CD4-positive, alpha-beta memory T cell (primary cell): ENCODE data around the gene NT5C2. TPM values are rescaled to one million over a fixed set of nuclear protein-coding genes. Genes with fewer than 3 reads are reported as not detected.
"Not testable (repeated sequence)": the region's sequence is repeated elsewhere in the genome, so short reads cannot be mapped to it uniquely, and the experiment has no call there.

Source experiments
- CTCF ChIA-PET: fragments of 350-600 bp; sonication (Branson Sonifier 250); formaldehyde crosslinking; loops from one replicate; lab custom pipeline; 2021; ENCODE audit warnings: inconsistent platforms; ENCODE audit not compliant: partially characterized antibody; lab: Charles Lee
- POLR2A ChIA-PET: fragments of 350-600 bp; sonication (Branson Sonifier 250); formaldehyde crosslinking; loops from one replicate; lab custom pipeline; 2021; ENCODE audit not compliant: partially characterized antibody; lab: Charles Lee
- DNase-seq, 5 donors: peaks; one replicate each; pipeline versions ENCODE4 v3.0.0 to v3.0.0-alpha.2; 2020 to 2022; ENCODE audit warnings: mixed read lengths in 1 of 5
- H3K27ac ChIP-seq: one replicate; pipeline ENCODE4 v1.7.0; 2013; ENCODE audit warnings: low read depth, low read length
- H3K27me3 ChIP-seq: 2 replicates; pipeline ENCODE4 v1.7.0; 2013; ENCODE audit warnings: mild to moderate bottlenecking, low read length, moderate library complexity; ENCODE audit not compliant: insufficient read depth
- H3K36me3 ChIP-seq: 2 replicates; pipeline ENCODE4 v1.7.0; 2013; ENCODE audit warnings: mild to moderate bottlenecking, low read length, moderate library complexity; ENCODE audit not compliant: insufficient read depth
- H3K4me1 ChIP-seq: 2 replicates; pipeline ENCODE4 v1.7.0; 2013; ENCODE audit warnings: mild to moderate bottlenecking, low read length, moderate library complexity; ENCODE audit not compliant: insufficient read depth
- H3K4me3 ChIP-seq, 2 donors: one replicate each; pipeline ENCODE4 v1.7.0; 2013; ENCODE audit warnings: low read length in 2 of 2, mild to moderate bottlenecking in 1 of 2
- H3K9me3 ChIP-seq, 2 donors: one replicate each; pipeline ENCODE4 v1.7.0; 2013; ENCODE audit warnings: low read length in 2 of 2, control low read depth in 1 of 2; ENCODE audit not compliant: control insufficient read depth in 1 of 2
- H3K27ac Mint-ChIP-seq, 7 donors: one replicate each; pipeline ENCODE4 v1.8.0; 2020 to 2021; ENCODE audit warnings: mixed read lengths in 7 of 7, mild to moderate bottlenecking in 6 of 7, inconsistent platforms in 3 of 7, moderate library complexity in 3 of 7
- H3K27me3 Mint-ChIP-seq, 2 donors: one replicate each; pipeline ENCODE4 v1.8.0; 2020 to 2021; ENCODE audit warnings: mixed read lengths in 2 of 2
- H3K36me3 Mint-ChIP-seq, 2 donors: one replicate each; pipeline ENCODE4 v1.8.0; 2020 to 2021; ENCODE audit warnings: mixed read lengths in 2 of 2, inconsistent platforms in 1 of 2, mild to moderate bottlenecking in 1 of 2
- H3K4me1 Mint-ChIP-seq, 4 donors: one replicate each; pipeline ENCODE4 v1.8.0; 2020 to 2021; ENCODE audit warnings: mixed read lengths in 4 of 4, mild to moderate bottlenecking in 1 of 4
- H3K4me3 Mint-ChIP-seq, 8 donors: one replicate each; pipeline ENCODE4 v1.8.0; 2020 to 2021; ENCODE audit warnings: mixed read lengths in 8 of 8, mild to moderate bottlenecking in 7 of 8, moderate library complexity in 6 of 8, inconsistent platforms in 3 of 8
- H3K9me3 Mint-ChIP-seq, 8 donors: one replicate each; pipeline ENCODE4 v1.8.0; 2020 to 2021; ENCODE audit warnings: mixed read lengths in 8 of 8, mild to moderate bottlenecking in 5 of 8, inconsistent platforms in 3 of 8, moderate library complexity in 1 of 8
- intact Hi-C: fragments of 100-400 bp; cut with micrococcal nuclease; formaldehyde crosslinking; loops from one replicate; pipeline ENCODE4 v1.15.1; 2023
- polyA plus RNA-seq, 2 donors: library from polyadenylated mRNA; unstranded; fragments of 300-500 nt; fragmentation: Illumina TruSeq; gene quantifications; one replicate each; pipeline ENCODE4 v1.2.3, GENCODE V29; 2021
- total RNA-seq, 2 experiments: library from RNA; stranded (reverse); gene quantifications; one replicate each; pipeline ENCODE4 v1.2.3, GENCODE V29; 2021

Gene NT5C2
- total and polyA plus RNA-seq, 4 experiments from 2014 or later: 54.3 to 80.4 (median 79.3) TPM

- intact Hi-C loops, H3K27me3 ChIP-seq, DNase-seq, H3K4me1 Mint-ChIP-seq, H3K27me3 Mint-ChIP-seq, POLR2A ChIA-PET, H3K27ac ChIP-seq, H3K36me3 ChIP-seq, H3K4me1 ChIP-seq, CTCF ChIA-PET, H3K36me3 Mint-ChIP-seq, H3K9me3 ChIP-seq, H3K4me3 Mint-ChIP-seq, H3K4me3 ChIP-seq, H3K27ac Mint-ChIP-seq: not testable (repeated sequence)
- peaks cover 0 to 16% (median 12%) of the 10 kb centered on the region in 8 donors for H3K9me3 Mint-ChIP-seq
Observed at GRCh38 chr10:103210262-103210661, 17.2 kb upstream of the NT5C2 start.

GRCh38 chr10:103207643-103208042 lies 14.6 kb upstream of the NT5C2 start:
- H3K27ac ChIP-seq, H3K36me3 ChIP-seq, H3K27me3 Mint-ChIP-seq, H3K4me1 ChIP-seq, H3K27ac Mint-ChIP-seq, H3K36me3 Mint-ChIP-seq, H3K4me3 Mint-ChIP-seq, H3K27me3 ChIP-seq, POLR2A ChIA-PET, H3K4me3 ChIP-seq, H3K4me1 Mint-ChIP-seq, intact Hi-C loops, CTCF ChIA-PET, DNase-seq, H3K9me3 ChIP-seq: not testable (repeated sequence)
- H3K9me3 Mint-ChIP-seq: peaks cover 0 to 12% (median 9%) of the 10 kb centered on the region in 8 donors

- no peak overlapping the region for H3K4me3 ChIP-seq
- H3K4me1 Mint-ChIP-seq: no peaks in the 10 kb centered on the region
Observed at GRCh38 chr10:103207141-103207540, 14.1 kb upstream of the NT5C2 start.

GRCh38 chr10:103206715-103207114 lies 13.6 kb upstream of the NT5C2 start:
- H3K27me3 ChIP-seq, POLR2A ChIA-PET, H3K9me3 ChIP-seq, CTCF ChIA-PET, H3K36me3 ChIP-seq, H3K4me1 Mint-ChIP-seq, H3K27ac ChIP-seq, DNase-seq, H3K4me3 Mint-ChIP-seq, H3K4me3 ChIP-seq, H3K27me3 Mint-ChIP-seq, H3K9me3 Mint-ChIP-seq, H3K36me3 Mint-ChIP-seq, intact Hi-C loops, H3K27ac Mint-ChIP-seq, H3K4me1 ChIP-seq: not testable (repeated sequence)

More at GRCh38 chr10:103207141-103207540, 14.1 kb upstream of the NT5C2 start:
- DNase-seq: no peak
- H3K4me1 ChIP-seq: no peaks in the 10 kb centered on the region
- Mint-ChIP-seq H3K9me3 (peaks cover 0 to 8% (median 6%) of the 10 kb centered on the region in 8 donors), H3K36me3 (peaks cover 3% of the 10 kb centered on the region in 2 donors), H3K4me3 (no peak overlapping the region), H3K27ac (no peak overlapping the region), H3K27me3 (peaks cover under 1% of the 10 kb centered on the region in 2 donors)
- H3K27ac ChIP-seq: no peak overlapping the region
- H3K27me3 ChIP-seq: no peaks in the 10 kb centered on the region
- intact Hi-C loops: no loop called here
- ChIA-PET CTCF (no interaction called here), POLR2A (no interaction called here)
- H3K36me3 ChIP-seq: no peaks in the 10 kb centered on the region
- H3K9me3 ChIP-seq: peaks cover 0 to 3% of the 10 kb centered on the region in 2 donors

GRCh38 chr10:103205401-103205800 lies 12.3 kb upstream of the NT5C2 start:
- H3K27ac Mint-ChIP-seq, H3K9me3 ChIP-seq, CTCF ChIA-PET, H3K4me1 Mint-ChIP-seq, H3K27me3 ChIP-seq, H3K4me1 ChIP-seq, H3K27me3 Mint-ChIP-seq, DNase-seq, H3K4me3 ChIP-seq, H3K36me3 ChIP-seq, H3K27ac ChIP-seq, H3K4me3 Mint-ChIP-seq, intact Hi-C loops, H3K9me3 Mint-ChIP-seq, H3K36me3 Mint-ChIP-seq, POLR2A ChIA-PET: not testable (repeated sequence)

- H3K4me1 Mint-ChIP-seq: no peaks in the 10 kb centered on the region
- no peaks in the 10 kb centered on the region for H3K4me1 ChIP-seq
- ChIA-PET POLR2A (no interaction called here), CTCF (no interaction called here)
- H3K9me3 Mint-ChIP-seq: peaks cover 0 to 7% (median 0%) of the 10 kb centered on the region in 8 donors
- DNase-seq: no peak
- H3K9me3 ChIP-seq: no peaks in the 10 kb centered on the region
- H3K36me3 Mint-ChIP-seq: no peaks in the 10 kb centered on the region
- intact Hi-C loops: no loop called here
- H3K27ac ChIP-seq: no peak overlapping the region
- no peak overlapping the region for H3K4me3 ChIP-seq
- peaks cover 0 to 1% of the 10 kb centered on the region in 2 donors for H3K27me3 Mint-ChIP-seq
- H3K36me3 ChIP-seq: no peaks in the 10 kb centered on the region
- no peak overlapping the region for H3K4me3 Mint-ChIP-seq
- no peak overlapping the region for H3K27ac Mint-ChIP-seq
- no peaks in the 10 kb centered on the region for H3K27me3 ChIP-seq
Observed at GRCh38 chr10:103204353-103205255, 11.5 kb upstream of the NT5C2 start.

GRCh38 chr10:103203466-103203865 lies 10.4 kb upstream of the NT5C2 start:
- Mint-ChIP-seq H3K36me3 (no peaks in the 10 kb centered on the region), H3K9me3 (peaks cover 0 to 7% (median 0%) of the 10 kb centered on the region in 8 donors), H3K4me3 (no peak overlapping the region), H3K27me3 (peaks cover 0 to 1% of the 10 kb centered on the region in 2 donors), H3K27ac (no peak overlapping the region), H3K4me1 (no peaks in the 10 kb centered on the region)
- no peak overlapping the region for H3K27ac ChIP-seq
- no peak overlapping the region for H3K4me3 ChIP-seq
- ChIA-PET CTCF (no interaction called here), POLR2A (no interaction called here)
- no peaks in the 10 kb centered on the region for H3K36me3 ChIP-seq
- intact Hi-C loops: no loop called here
- H3K9me3 ChIP-seq: no peaks in the 10 kb centered on the region
- DNase-seq: no peak
- H3K4me1 ChIP-seq: no peaks in the 10 kb centered on the region
- H3K27me3 ChIP-seq: no peaks in the 10 kb centered on the region
